Endodermal cell (in vitro differentiated cells): Measurements from ENCODE around the gene BLZF1. TPM values are rescaled to one million over a fixed set of nuclear protein-coding genes. Genes with fewer than 3 reads are reported as not detected.

Source experiments
- DNase-seq: peaks from one replicate; pipeline ENCODE4 v3.0.0-alpha.2; 2017
- H3K27ac ChIP-seq: 2 replicates; pipeline ENCODE4 v1.5.1; 2013; ENCODE audit warnings: mild to moderate bottlenecking, low read depth, low read length, moderate library complexity
- H3K27me3 ChIP-seq: 2 replicates; pipeline ENCODE4 v1.6.1; 2013; ENCODE audit warnings: mild to moderate bottlenecking, low read length, moderate library complexity; ENCODE audit not compliant: insufficient read depth, control insufficient read depth, poor library complexity, severe bottlenecking
- H3K36me3 ChIP-seq: 2 replicates; pipeline ENCODE4 v1.7.0; 2013; ENCODE audit warnings: mild to moderate bottlenecking, low read length, moderate library complexity; ENCODE audit not compliant: control insufficient read depth, insufficient read depth
- H3K4me1 ChIP-seq: one replicate; pipeline ENCODE4 v1.7.0; 2013; ENCODE audit warnings: low read length; ENCODE audit not compliant: control insufficient read depth, insufficient read depth
- H3K4me3 ChIP-seq: 2 replicates; pipeline ENCODE4 v1.5.1; 2013; ENCODE audit warnings: mild to moderate bottlenecking, low read length, moderate library complexity
- H3K9ac ChIP-seq: 2 replicates; pipeline ENCODE4 v1.6.1; 2013; ENCODE audit warnings: mild to moderate bottlenecking, low read length, moderate library complexity; ENCODE audit not compliant: poor library complexity, severe bottlenecking; ENCODE audit errors: extremely low read depth
- H3K9me3 ChIP-seq: 2 replicates; pipeline ENCODE4 v1.6.1; 2013; ENCODE audit warnings: mild to moderate bottlenecking, low read length, moderate library complexity; ENCODE audit not compliant: control insufficient read depth
- H3K27ac Mint-ChIP-seq: 2 replicates; pipeline ENCODE4 v1.8.0; 2020; ENCODE audit warnings: mixed read lengths
- H3K27me3 Mint-ChIP-seq: 2 replicates; pipeline ENCODE4 v1.8.0; 2021; ENCODE audit warnings: mild to moderate bottlenecking, mixed read lengths; ENCODE audit not compliant: insufficient read depth
- H3K36me3 Mint-ChIP-seq: 2 replicates; pipeline ENCODE4 v1.8.0; 2020; ENCODE audit warnings: low read depth, mixed read lengths
- H3K4me1 Mint-ChIP-seq: 2 replicates; pipeline ENCODE4 v1.8.0; 2020; ENCODE audit warnings: mixed read lengths
- H3K4me3 Mint-ChIP-seq: 2 replicates; pipeline ENCODE4 v1.8.0; 2020; ENCODE audit warnings: mild to moderate bottlenecking, moderate library complexity, mixed read lengths
- H3K9me3 Mint-ChIP-seq: 2 replicates; pipeline ENCODE4 v1.8.0; 2020; ENCODE audit warnings: mild to moderate bottlenecking, mixed read lengths
- whole genome bisulfite sequencing, 2 experiments: methylation state at CpG; one replicate each; pipeline versions ENCODE4 v1.1.5 to v1.1.7; 2013; ENCODE audit warnings: missing lambda C conversion rate in 2 of 2, mixed read lengths in 1 of 2; ENCODE audit not compliant: insufficient coverage in 1 of 2, insufficient read length in 1 of 2; 5-methylcytosine and 5-hydroxymethylcytosine counted together
- total RNA-seq, 2 donors: library from RNA; stranded (reverse); fragmentation: NEBNext Ultra II Directional in 1 of 2; extraction: Animal tissue kit (Norgen Biotek cat#: 25700) in 1 of 2; gene quantifications; 2 replicates in 1 of 2; 3 replicates in 1 of 2; pipeline ENCODE4 v1.2.1, GENCODE V29; 2021
- TF ChIP-seq, protein P1 (sequence below): fragments of 200-600 bp; sonication (generic); conservative IDR thresholded peaks from 2 replicates; pipeline ENCODE4 v1.5.0; 2021; ENCODE audit warnings: antibody characterized with exemption, mild to moderate bottlenecking

BLZF1 gene
- total RNA-seq, 2 donors from 2014 or later = 16.8 to 18.4 TPM

GRCh38 chr1:169427081-169427641 lies 59.2 kb downstream of the BLZF1 start, which contains the start of gene CCDC181:
TSS of gene CCDC181 (minus strand) at chr1:169427474. CDS start at chr1:169424927, 2,547 bp downstream.
- H3K27ac Mint-ChIP-seq = no peak within 1 kb of the TSS
- TF ChIP-seq, protein P1, sequence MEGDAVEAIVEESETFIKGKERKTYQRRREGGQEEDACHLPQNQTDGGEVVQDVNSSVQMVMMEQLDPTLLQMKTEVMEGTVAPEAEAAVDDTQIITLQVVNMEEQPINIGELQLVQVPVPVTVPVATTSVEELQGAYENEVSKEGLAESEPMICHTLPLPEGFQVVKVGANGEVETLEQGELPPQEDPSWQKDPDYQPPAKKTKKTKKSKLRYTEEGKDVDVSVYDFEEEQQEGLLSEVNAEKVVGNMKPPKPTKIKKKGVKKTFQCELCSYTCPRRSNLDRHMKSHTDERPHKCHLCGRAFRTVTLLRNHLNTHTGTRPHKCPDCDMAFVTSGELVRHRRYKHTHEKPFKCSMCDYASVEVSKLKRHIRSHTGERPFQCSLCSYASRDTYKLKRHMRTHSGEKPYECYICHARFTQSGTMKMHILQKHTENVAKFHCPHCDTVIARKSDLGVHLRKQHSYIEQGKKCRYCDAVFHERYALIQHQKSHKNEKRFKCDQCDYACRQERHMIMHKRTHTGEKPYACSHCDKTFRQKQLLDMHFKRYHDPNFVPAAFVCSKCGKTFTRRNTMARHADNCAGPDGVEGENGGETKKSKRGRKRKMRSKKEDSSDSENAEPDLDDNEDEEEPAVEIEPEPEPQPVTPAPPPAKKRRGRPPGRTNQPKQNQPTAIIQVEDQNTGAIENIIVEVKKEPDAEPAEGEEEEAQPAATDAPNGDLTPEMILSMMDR = no peak
- H3K27ac ChIP-seq = peak within 1 kb of the TSS; percentile 15
- no peaks in the 10 kb centered on the region for H3K9me3 Mint-ChIP-seq
- H3K4me1 Mint-ChIP-seq = peaks cover 3% of the 10 kb centered on the region
- WGBS, 2 experiments = 0 to 2% methylated on average over 13 to 29 of the region's 29 CpGs
- H3K9me3 ChIP-seq = no peaks in the 10 kb centered on the region
- H3K9ac ChIP-seq = peak within 1 kb of the TSS; percentile 21
- no peaks in the 10 kb centered on the region for H3K4me1 ChIP-seq
- H3K4me3 ChIP-seq = peak within 1 kb of the TSS; percentile 85
- peaks cover 15% of the 10 kb centered on the region for H3K27me3 ChIP-seq
- peak; percentile 96 for DNase-seq
- H3K4me3 Mint-ChIP-seq = peak within 1 kb of the TSS; percentile 72
- H3K27me3 Mint-ChIP-seq = peaks cover 54% of the 10 kb centered on the region
- H3K36me3 ChIP-seq = no peaks in the 10 kb centered on the region
- H3K36me3 Mint-ChIP-seq = no peaks in the 10 kb centered on the region

Other genes with a start within 250 kb of the BLZF1 start
- gene NME7, start 398 bp upstream of the BLZF1 start, total RNA-seq = 10 to 100 TPM; 28.1 to 32.3 TPM
- gene CCDC181, start 59.3 kb downstream of the BLZF1 start, total RNA-seq = 1 to 10 TPM; 4.9 to 7.8 TPM
- gene SLC19A2, start 117.7 kb downstream of the BLZF1 start, total RNA-seq = 10 to 100 TPM; 11.5 to 12.9 TPM
- gene F5, start 218.3 kb downstream of the BLZF1 start, total RNA-seq = under 1 TPM; 0.04 to 0.09 TPM